ENCODE results near the gene POLG2.

- TF ChIP-seq REST (IDR thresholded peaks at IDR 0.05; ENCODE audit: low read depth, low read length) (no peak), EZH2 (IDR thresholded peaks at IDR 0.05; ENCODE audit: borderline replicate concordance, control insufficient read depth, low read depth, low read length) (no peak), ATF3 (IDR thresholded peaks at IDR 0.05; ENCODE audit: borderline replicate concordance, extremely low read depth, low read depth, low read length) (no peak), MAX (IDR thresholded peaks at IDR 0.05; ENCODE audit: low read depth, low read length) (no peak), YY1 (IDR thresholded peaks at IDR 0.05; ENCODE audit: low read depth, low read length) (no peak), GABPA (IDR thresholded peaks at IDR 0.05; ENCODE audit: low read depth) (no peak), CTCF (IDR thresholded peaks at IDR 0.05 in 2 of 3, conservative IDR thresholded peaks at IDR 0.05 in 1 of 3; ENCODE audit: control insufficient read depth in 2 of 3, extremely low read depth in 1 of 3, insufficient read depth in 1 of 3, low read depth in 3 of 3, low read length in 3 of 3) (no peak), EP300 (IDR thresholded peaks at IDR 0.05; ENCODE audit: borderline replicate concordance in 1 of 2, control insufficient read depth in 1 of 2, low read depth in 2 of 2, low read length in 2 of 2) (no peak), HDGF (IDR thresholded peaks at IDR 0.05) (no peak), BHLHE40 (IDR thresholded peaks at IDR 0.05; ENCODE audit: borderline replicate concordance in 1 of 2, low read depth in 2 of 2, low read length in 1 of 2) (no peak), PBX3 (IDR thresholded peaks at IDR 0.05; ENCODE audit: insufficient replicate concordance, low read depth, low read length) (no peak), RCOR1 (conservative IDR thresholded peaks at IDR 0.05; ENCODE audit: low read depth, low read length) (no peak)
Measured at GRCh38 chr17:64538508-64539130, 41.8 kb upstream of the POLG2 start.

Data from GM12878 (cell line).